Embryonic facial prominence (tissue), 1 donor: Measurements from ENCODE around the gene NEGR1.
A peak's percentile ranks its signal among the peaks of the same experiment; 100 is the strongest.
"Not testable (repeated sequence)": the region's sequence is repeated elsewhere in the genome, so short reads cannot be mapped to it uniquely, and the experiment has no call there.

ENCODE experiments used
- DNase-seq: peaks from one replicate; pipeline ENCODE4 v3.0.0-alpha.2; 2016; ENCODE audit errors: extremely low spot score

NEGR1 gene

DNA sequence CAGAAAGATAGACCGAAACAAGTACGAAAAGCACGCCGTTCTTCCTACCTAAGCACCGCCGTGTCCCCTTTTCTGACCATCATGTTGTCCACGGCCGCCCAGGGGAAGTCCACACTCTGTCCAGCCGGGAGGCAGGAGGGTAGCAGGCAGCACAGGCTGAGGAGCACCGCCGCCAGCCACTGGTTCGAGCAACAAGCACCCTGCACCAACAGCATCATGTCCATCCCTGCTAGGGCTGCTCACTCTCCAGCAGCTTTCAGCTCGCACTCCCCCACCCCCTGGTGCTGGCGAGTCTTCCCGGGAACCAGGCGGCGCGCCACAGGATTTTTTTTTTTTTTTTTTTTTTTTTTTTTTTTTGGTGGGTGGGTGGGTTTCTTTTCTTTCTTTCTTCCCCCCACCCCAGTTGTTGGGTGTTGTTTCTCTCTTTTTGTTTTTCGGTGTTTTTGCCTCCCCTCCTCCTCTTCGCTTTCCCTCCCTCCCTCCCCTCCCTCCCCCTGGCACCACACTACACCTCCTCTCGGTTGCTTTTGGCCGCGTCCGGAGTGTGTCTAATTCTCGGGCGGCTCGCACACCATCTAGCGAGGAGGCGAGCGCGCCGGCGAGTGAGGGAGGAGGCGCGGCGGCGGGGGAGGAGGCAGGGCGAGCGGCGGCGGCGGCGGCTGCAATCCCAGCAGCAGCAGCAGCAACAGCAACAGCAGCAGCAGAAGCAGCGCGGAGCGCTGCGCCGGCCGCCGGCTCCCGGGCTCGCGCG is at the start of gene NEGR1:
TSS of gene NEGR1 (minus strand) at position 269 of the 751 bp plus-strand sequence.
- DNase-seq = peak; percentile 64

DNA sequence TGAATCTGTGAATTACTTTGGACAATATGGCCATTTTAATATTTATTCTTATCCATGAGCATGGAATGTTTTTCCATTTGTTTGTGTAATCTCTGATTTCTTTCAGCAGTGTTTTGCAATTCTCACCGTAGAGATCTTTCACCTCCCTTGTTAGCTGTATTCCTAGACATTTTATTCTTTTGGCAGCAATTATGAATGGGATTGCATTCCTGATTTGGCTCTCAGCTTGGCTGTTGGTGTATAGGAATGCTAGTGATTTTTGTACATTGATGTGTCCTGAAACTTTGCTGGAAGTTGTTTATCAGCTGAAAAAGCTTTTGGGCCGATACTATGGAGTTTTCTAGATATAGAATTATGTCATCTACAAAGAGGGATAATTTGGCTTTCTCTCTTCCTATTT is 44.2 kb upstream of the NEGR1 start:
- no peak for DNase-seq

DNA sequence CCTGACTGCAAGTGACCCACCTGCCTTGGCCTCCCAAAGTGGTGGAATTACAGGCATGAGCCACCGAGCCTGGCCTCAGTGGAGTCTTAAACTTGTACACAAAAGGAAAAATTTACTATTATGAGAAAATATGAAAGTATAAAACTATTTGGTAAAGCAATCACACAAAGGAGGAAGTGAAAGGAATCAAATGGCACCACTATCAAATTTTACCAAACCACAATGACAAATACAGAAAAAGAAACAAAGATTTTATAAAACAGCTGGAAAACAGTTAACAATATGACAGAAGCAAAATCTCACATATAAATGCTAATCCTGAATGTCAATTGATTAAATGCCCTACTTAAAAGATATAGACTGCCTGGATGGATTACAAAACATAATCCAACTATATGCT is 42.1 kb upstream of the NEGR1 start:
- no peak for DNase-seq

DNA sequence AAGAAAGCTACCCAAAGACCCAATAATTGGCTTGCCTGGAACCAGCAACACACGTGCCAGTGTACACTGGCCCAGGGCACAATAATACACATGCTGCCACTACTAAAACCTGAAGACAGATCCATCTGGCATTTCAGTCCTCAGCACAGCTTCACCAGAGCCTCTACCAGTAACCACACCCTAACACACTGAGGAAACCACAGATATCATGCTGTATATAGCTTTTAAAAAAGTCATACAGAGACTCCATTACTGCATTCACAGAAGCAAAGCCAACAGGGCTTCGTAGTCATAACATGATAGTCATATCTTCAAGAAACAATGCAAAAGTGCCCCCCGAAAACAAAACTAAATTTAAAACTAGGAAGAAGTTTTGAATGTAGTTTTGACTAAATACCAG is 40.6 kb upstream of the NEGR1 start:
- DNase-seq = no peak

DNA sequence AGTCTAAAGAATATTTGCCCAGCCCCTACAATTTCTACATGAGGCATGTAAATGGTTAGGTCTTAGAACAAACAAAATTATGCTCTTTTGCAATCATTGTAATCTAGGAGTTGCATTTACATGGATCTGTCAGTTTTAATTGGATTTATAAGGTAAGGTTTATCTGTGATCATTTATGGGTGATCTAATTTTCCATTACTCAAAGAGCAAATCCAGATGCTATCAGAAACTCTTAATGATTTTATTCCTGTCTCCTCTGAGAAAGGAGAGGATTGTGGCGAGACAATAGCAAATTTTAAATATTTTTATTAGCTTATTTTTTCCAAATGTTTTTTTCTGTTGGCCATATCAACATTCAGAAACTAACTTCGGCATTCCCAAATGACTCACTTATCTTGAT is 14.2 kb upstream of the NEGR1 start:
- DNase-seq = no peak

DNA sequence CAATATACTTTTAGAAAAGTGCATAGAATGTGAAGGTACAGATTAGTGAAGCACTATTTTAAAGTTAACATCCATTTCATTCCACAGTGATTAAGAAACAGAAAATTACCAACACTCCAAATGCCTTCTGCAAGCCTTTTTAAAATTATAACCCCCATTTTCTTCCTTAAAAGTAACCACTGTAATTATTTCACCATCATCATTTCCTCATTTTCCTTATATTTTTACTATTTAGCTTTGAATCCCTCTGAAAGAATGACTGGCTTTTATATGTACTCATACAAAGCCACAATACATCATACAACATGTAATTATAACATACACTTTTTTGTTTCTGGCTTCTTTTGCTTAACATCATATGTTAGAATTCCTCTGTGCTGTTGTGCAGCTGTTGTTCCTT is 6.5 kb upstream of the NEGR1 start:
- DNase-seq = no peak

DNA sequence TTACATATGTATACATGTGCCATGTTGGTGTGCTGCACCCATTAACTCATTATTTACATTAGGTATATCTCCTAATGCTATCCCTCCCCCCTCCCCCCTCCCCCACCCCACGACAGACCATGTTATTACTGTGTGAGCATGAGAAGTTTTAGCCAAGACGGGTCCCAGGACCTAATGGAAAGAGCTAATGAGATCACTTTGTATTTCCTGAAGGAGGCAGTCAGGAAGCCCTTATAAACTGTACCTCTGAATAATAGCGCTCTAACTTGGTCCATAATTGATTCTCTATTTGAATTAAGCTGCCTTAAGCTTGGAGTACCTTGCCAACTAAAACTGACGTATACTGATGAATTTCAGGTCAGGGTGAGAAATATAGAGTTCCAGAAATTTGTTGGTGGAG is 4.1 kb upstream of the NEGR1 start:
- no peak for DNase-seq

DNA sequence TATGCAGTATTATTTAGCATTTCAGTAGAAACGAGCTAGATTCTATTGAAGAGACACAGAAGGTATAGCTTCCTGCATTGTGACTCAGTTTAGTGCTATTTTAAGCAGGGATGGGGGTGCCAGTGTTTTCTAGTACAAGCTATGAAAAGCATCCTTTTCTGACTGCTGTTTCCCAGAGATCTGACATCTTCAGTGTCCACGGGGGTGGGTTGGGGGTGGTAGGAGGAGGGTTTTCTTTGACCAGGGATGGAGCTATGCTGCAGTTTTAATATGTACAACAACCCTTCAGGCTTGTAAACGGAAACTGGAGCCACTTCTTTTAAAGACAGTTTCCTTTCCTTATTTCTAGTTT is 2.7 kb upstream of the NEGR1 start:
- DNase-seq = no peak

DNA sequence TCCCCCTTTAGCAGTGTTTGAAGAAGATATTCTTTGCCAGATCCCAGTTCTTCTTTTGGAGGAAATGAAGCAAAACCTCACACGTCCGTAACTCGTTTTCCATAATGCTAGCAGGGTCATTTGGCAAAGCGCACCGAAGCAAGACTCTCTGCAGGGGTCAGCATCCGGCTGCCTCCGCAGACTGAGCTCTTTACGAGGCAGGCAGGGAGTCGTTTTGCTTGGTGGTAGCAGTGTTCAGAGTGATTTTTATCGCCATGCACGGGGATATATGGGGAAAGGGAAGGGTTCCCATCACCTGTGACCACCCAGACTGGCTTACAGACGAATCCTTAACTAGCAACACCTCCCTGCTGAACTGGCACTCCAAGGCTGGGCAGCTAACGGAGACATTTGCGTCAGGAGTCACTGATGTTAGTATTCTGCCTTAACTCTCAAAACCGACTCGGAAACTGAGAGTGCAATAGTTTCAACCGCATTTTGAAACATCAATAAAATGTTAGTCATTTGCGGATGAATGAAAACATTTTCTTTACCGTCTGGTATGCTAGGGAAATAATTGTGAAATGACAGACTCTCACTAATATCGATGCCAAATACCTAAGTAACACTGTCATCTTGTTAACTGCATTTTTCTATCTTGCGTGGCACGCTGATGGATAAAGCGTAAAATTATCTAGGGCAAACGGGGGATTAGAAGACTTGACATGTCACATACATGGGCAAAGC is 2.2 kb upstream of the NEGR1 start:
- no peak for DNase-seq

DNA sequence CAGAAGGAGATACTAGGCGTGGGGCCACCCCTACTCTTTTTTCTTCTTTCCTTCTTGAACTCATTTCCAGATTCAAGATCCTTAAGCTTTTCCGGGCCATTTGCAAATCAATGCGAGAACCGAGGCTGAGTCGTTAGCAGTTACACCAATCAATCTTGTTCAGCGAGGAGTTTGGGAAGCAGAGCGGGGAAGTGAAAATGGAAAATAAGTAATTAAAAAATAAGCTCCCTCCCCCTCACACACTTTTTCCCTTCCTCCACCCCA is 1.7 kb upstream of the NEGR1 start:
- peak; percentile 15 for DNase-seq

DNA sequence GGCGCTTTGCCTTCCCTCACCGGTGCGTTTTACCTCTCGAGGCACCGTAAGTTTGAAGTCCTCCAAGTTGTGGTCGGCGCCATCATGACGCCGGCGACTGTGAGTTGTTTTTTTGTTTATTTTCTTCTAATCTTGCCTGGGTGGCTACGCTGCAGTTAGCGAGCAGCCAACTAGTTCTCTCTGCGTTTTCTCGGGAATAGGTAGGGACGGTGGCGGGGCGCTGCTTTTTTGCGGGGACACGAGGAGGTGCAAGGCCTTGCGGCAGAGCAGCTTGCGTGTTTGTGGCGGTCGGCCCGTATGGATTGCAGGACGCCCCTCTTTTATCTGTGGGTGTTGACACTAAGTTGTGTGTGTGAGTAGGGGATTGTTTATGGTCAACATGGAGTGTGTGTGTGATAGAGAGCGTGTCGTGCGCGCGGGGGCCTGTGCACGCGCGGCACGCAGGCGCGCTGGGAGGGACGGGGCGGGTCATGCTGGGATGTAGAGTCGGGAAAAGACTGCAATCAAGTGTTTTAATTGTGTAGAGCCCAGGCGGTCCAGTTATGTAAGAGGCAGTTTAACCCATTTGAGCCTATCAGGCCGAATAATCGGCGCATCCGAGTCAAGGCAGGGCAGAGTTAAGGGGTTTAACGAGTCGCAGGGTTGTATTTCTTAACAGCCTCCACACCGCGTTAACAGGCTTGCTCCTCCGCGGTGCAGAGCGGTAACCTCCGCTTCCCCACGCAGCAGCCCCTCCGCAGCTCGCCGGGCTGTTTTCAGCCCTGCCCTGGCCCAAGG is 1.2 kb upstream of the NEGR1 start:
- peak; percentile 45 for DNase-seq

DNA sequence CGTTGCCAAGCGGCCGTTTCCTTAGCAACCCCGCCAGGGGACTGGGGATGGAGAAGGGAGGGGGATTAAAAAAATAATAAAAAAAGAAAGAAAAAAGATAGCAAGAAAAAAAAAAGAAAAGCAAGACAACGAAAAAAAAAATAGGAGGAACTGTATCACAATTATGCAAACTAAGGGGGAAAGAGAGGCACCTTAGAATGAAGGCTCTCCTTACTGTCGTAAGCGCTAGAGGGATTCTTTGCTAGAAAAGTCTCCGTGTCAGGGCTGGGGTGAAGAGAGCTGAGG is 625 bp upstream of the NEGR1 start:
- DNase-seq = no peak

DNA sequence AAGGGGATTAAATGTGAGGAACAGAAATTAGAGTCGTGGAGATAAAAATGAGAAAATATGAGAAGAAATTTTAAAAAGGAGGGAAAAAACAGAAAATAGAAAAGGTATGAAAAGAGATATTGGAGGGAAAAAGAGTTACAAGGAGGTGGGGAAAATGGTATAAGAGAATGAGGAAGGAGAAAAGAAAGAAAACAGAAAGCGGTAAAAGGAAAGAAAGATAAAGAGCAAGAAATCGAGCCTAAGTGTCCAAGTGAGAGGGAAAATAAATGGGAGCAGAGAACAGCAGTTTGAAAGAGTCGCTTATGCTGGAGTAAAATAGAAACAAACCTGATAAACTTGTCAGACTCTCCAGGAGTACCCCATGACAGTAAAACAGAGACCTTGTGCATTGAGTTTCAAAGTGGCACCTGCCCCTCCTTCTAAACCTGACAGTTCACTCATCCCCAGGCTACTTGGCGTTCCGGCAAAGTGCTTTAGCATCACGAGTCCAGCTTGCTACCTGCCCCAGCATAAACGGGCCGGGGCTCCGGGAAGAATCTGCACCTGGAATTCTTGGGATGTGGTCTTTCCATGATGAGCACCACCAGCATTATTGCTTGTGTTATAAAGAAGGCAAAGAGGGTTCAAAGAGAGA is 585 bp downstream of the NEGR1 start:
- no peak for DNase-seq

DNA sequence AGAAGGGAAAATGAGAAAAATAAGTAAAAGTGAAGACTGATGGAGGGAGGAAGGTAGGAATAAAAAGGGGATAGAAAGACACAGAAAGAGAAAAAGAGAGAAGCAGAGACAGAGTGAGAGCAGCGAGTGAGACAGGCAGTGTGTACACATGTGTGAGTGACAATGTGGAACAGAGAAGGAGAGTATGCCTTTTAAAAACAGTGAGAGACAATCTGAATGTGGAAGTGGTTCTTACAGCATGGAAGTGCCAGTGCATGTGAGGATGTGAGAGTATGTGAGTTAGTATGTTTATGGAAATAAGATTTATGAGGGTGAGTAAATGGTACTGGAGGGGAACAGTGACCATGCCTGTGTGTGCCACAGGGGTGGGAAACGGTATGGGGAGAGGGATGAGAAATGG is 1.2 kb downstream of the NEGR1 start:
- DNase-seq = no peak

DNA sequence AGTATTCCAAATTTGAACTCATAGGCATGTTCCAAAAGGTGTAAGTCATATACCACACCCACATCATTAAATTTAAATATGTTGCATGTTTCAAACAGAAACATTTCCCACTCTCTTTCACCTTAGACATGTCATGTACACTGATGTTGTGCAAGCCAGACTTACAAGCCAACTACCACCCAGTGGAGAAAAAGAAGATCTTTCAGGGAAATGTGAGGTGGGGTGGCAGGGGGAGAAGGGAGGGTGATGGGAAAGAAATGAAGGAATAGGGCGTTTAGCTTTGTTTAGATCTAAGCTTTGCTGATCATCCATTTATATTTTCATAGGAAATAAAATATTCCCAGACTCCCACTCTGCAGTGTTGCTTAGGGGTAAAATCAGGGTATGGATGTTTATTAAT is 1.6 kb downstream of the NEGR1 start:
- DNase-seq = no peak

DNA sequence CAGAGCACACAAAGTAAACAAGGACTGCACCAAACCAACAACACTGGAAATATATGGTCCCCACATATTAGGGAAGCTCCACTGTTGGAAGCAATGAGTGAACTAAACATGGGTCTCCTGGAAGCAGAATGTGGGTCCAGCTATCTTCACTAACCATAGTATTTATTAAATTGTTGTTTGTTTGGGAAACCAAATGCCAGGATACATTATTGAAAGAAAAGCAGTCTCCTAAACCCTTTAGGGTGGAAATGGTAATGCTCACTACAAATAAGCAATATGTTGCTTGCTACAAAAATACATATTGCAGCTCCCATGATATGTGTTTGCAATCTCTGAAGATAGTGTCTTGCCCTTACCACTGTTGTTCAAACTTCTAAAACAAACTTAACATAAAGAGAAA is 2.2 kb downstream of the NEGR1 start:
- DNase-seq = no peak

DNA sequence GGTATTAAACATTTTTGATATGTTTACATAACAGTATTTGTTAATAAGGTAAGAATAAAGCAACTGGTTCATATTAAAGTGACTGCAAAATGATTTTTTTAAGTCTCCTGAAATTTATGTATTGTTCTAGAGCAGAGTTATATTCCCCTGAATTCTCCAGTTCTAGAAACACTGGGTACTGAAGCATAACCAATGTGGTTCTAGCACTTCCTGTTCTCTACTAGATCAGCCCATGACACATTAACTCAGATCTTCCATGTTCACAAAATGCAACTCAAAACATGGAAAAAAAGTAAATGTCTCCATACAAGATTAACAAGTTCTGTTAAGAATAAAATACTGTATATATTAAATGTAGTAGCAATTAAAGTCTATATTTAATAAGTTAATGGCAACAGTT is 3.9 kb downstream of the NEGR1 start:
- DNase-seq = no peak

DNA sequence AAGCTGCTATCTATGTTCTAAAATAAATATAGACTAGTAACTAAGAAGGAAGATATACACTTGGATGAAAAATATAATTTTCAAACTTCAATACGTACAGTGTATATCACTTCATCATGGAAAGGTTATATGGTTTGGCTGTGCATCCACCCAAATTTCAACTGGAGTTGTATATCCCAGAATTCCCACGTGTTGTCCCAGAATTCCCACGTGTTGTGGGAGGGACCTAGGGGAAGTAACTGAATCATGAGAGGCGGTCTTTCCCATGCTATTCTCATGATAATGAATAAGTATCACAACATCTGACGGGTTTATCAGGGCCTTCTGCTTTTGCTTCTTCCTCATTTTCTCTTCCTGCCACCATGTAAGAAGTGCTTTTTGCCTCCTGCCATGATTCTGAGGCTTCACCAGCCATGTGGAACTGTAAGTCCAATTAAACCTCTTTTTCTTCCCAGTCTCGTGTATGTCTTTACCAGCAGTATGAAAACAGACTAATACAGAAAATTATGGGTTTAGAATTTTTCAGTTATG is 10.7 kb downstream of the NEGR1 start:
- no peak for DNase-seq

DNA sequence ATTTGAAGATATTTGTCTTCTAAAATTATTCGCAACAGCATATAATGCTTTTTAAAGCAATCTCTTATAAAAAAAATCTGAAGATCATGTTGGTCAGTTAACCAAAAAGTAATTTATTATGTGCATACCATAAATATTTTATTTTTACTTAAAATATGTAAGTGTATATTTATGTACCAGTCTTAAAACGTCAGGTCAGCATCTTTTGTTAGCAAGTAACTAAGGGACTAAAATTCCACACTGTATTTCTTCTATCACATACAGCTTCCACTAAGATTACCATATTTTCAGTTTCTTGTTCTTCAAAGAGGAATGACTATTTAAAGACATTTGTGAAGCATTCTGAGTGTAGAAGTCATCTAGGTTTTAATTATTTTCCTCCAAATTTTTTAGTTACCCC is 19.6 kb downstream of the NEGR1 start:
- DNase-seq = no peak

DNA sequence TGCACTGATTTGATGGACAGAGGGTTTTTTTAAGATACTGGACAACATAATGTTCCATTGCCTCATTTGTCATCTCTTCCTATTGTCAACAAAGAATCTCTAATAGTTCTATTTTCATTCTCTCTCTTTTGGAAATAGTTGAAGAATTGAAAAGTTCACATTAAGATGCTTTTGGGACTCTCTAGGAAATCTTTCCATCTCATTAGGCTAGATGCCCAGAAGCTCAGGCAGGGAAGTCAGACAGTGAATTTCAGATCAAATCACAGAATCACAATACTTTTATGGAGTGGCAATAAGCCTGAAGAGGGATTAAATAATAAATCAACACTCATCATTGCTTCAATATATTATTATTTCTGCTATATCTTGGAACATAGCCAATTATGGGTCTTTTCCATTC is 29.2 kb downstream of the NEGR1 start:
- no peak for DNase-seq

DNA sequence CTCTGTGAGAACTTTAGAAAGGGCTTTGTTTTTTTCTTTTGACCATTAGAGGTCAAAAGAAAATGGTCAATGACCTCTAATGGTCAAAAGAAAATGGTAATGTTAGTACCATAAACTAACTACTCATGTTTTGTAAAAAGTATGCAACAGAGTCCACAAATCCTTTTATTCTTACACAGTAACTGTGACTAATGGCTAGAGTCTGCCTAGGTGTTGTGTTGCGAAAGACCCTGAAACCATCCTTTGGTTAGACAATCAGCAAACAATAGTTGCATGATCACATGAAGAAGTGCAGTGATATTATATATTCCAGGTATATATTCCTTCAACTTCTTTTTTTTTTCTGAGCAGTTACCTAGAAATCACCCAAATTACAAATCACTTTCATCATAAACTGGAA is 40.9 kb downstream of the NEGR1 start:
- DNase-seq = no peak

DNA sequence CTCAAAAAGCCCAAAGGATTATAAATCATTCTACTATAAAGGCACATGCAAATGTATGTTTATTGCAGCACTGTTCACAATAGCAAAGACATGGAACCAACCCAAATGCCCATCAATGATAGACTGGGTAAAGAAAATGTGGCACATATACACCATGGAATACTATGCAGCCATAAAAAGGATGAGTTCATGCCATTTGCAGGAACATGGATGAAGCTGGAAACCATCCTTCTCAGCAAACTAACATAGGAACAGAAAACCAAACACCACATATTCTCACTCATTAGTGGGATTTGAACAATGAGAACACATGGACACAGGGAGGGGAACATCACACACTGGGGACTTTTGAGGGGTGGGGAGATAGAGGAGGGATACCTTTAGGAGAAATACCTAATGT is 46.4 kb downstream of the NEGR1 start:
- DNase-seq = not testable (repeated sequence)

DNA sequence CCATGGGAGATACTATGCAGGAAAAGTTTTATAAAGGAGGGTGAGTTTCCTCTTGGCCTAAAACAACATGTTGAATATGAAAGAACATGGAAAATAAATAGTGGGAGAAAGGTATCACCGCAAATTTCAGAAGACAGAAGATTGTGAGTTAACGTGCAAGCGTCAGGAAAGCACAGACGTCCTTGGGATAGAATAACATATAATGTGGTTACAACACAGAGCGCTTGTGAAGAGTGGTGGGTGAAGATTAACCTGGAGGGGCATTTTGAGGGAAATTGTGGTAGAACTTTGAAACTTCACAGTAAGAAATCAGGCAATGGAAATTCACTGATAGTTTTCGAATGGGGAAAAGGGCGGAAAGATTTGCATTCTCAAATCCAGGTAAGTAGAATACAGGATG is 47.3 kb downstream of the NEGR1 start:
- no peak for DNase-seq
